ENCODE data around the gene DOLK.

The DOLK gene

GRCh38 chr9:128908372-128908771, 39.0 kb downstream of the DOLK start:
- H3K4me3 ChIP-seq (ENCODE audit: low read depth, low read length), result no peak overlapping the region
- no peak for DNase-seq (ENCODE audit: low read depth, low spot score)
- TF ChIP-seq, protein P1, sequence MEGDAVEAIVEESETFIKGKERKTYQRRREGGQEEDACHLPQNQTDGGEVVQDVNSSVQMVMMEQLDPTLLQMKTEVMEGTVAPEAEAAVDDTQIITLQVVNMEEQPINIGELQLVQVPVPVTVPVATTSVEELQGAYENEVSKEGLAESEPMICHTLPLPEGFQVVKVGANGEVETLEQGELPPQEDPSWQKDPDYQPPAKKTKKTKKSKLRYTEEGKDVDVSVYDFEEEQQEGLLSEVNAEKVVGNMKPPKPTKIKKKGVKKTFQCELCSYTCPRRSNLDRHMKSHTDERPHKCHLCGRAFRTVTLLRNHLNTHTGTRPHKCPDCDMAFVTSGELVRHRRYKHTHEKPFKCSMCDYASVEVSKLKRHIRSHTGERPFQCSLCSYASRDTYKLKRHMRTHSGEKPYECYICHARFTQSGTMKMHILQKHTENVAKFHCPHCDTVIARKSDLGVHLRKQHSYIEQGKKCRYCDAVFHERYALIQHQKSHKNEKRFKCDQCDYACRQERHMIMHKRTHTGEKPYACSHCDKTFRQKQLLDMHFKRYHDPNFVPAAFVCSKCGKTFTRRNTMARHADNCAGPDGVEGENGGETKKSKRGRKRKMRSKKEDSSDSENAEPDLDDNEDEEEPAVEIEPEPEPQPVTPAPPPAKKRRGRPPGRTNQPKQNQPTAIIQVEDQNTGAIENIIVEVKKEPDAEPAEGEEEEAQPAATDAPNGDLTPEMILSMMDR (IDR thresholded peaks at IDR 0.05; ENCODE audit: insufficient read depth, low read length, missing control alignments), result no peak
- POLR2A ChIA-PET, result interaction anchor here (0.6 kb wide), 2 partner anchors 13 to 239 kb away, joined by 3 to 6 read pairs; no protein-coding TSS in a partner anchor
- CTCF ChIA-PET, result interaction anchor here (1.5 to 2.8 kb wide), 3 partner anchors 13 to 20 kb away, joined by 4 to 9 read pairs (median 5); no protein-coding TSS in a partner anchor

DNA sequence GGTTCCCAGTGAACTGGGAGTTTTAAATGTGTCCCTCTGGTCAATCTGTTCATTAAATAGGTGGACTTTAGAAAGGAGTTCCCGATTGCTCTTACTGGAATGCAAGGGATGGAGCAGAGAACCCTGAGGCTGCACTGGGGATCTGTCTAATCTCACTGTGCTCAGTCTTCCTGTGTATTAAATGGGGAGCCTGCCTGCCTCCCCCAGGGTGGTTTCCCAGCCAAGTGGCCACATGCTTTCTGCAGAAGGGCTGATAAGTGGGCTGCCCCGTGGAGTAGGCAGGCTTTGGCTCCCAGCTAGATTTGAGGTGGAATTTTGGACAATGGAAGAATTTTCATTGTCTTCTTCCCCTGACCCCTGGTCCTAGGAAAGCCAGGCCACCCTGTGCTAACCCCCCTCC, 40.7 kb downstream of the DOLK start:
- TF ChIP-seq, protein P1 (IDR thresholded peaks at IDR 0.05; ENCODE audit: insufficient read depth, low read length, missing control alignments), result no peak
- ChIA-PET POLR2A (no interaction called here), CTCF (interaction anchor here (1.5 kb wide), 2 partner anchors 21 to 26 kb away, joined by 3 to 5 read pairs; no protein-coding TSS in a partner anchor)
- no peak for DNase-seq (ENCODE audit: low read depth, low spot score)
- no peak overlapping the region for H3K4me3 ChIP-seq (ENCODE audit: low read depth, low read length)

DNA sequence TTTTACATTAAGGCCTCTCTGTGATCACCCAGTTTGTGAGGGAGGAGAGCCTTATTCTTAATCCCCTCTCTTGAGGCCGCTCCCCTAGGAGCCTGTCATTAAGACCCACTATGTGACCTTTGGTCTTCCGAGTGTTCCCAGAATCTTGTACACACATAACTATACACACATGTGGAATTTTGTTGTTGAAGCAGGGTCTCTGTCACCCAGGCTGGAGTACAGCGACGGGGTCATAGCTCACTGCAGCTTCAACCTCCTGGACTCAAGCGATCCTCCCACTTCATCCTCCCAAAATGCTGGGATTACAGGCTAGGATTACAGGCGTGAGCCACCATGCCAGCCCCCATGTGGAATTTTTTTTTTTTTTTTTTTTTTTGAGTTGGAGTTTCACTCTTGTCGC, 41.4 kb downstream of the DOLK start:
- DNase-seq (ENCODE audit: low read depth, low spot score), result no peak
- POLR2A ChIA-PET, result no interaction called here
- CTCF ChIA-PET, result interaction anchor here (1.0 to 1.5 kb wide), 3 partner anchors 22 to 43 kb away, joined by 3 to 5 read pairs (median 3); no protein-coding TSS in a partner anchor
- TF ChIP-seq, protein P1 (IDR thresholded peaks at IDR 0.05; ENCODE audit: insufficient read depth, low read length, missing control alignments), result no peak
- no peak overlapping the region for H3K4me3 ChIP-seq (ENCODE audit: low read depth, low read length)

- POLR2A ChIA-PET, result interaction anchor here (1.2 kb wide), 1 partner anchor 8 kb away, joined by 4 read pairs; no protein-coding TSS in a partner anchor
- DNase-seq (ENCODE audit: low read depth, low spot score), result no peak
- TF ChIP-seq, protein P1 (IDR thresholded peaks at IDR 0.05; ENCODE audit: insufficient read depth, low read length, missing control alignments), result no peak
- CTCF ChIA-PET, result interaction anchor here (1.1 kb wide), 1 partner anchor 42 kb away, joined by 3 read pairs; no protein-coding TSS in a partner anchor
- H3K4me3 ChIP-seq (ENCODE audit: low read depth, low read length), result no peak overlapping the region
Measured at GRCh38 chr9:128903871-128904620, 43.4 kb downstream of the DOLK start.

DNA sequence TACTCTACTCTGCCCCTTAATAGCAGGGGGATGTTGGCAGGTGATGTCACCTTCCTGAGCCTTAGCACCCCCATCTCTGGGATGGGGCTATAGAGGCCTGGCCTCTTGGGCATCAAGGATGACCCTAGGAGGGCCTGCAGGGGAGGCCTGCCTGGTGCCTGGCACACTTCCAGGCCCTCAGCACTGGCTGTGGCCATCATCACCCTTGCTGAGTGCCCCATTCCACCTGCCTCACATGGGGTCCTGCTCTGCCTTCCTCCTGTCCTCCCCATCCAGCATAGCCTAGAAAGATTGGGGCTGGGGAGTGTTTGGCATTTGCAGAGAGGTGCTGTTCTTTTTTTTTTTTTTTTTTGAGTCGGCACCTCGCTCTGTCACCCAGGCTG, 44.3 kb downstream of the DOLK start:
- CTCF ChIA-PET, result interaction anchor here (1.1 kb wide), 1 partner anchor 8 kb away, joined by 3 read pairs; no protein-coding TSS in a partner anchor
- TF ChIP-seq, protein P1 (IDR thresholded peaks at IDR 0.05; ENCODE audit: insufficient read depth, low read length, missing control alignments), result no peak
- POLR2A ChIA-PET, result interaction anchor here (0.9 kb wide), 1 partner anchor 21 kb away, joined by 3 read pairs; no protein-coding TSS in a partner anchor
- no peak overlapping the region for H3K4me3 ChIP-seq (ENCODE audit: low read depth, low read length)
- no peak for DNase-seq (ENCODE audit: low read depth, low spot score)
